GM19397 (cell line): Measurements from ENCODE around the gene MBOAT7.
"Not testable (repeated sequence)": the region's sequence is repeated elsewhere in the genome, so short reads cannot be mapped to it uniquely, and the experiment has no call there.

ENCODE experiments used
- ATAC-seq: cut with Tn5 transposase; IDR thresholded peaks from one replicate; pipeline ENCODE4 v1.9.1; 2021; ENCODE audit warnings: mild to moderate bottlenecking, moderate library complexity; ENCODE audit not compliant: unreplicated experiment

MBOAT7 gene

GRCh38 chr19:54189145-54189734 is at the start of gene MBOAT7:
TSS of gene MBOAT7 (minus strand) at chr19:54189580. CDS start at chr19:54188508, 1,072 bp downstream.
- peak; percentile 22 for ATAC-seq

GRCh38 chr19:54233941-54234340 is 44.6 kb upstream of the MBOAT7 start:
- no peak for ATAC-seq

- ATAC-seq: no peak
Observed at GRCh38 chr19:54231077-54231931, 41.9 kb upstream of the MBOAT7 start.

GRCh38 chr19:54230031-54230430 is 40.7 kb upstream of the MBOAT7 start:
- no peak for ATAC-seq

- no peak for ATAC-seq
Observed at GRCh38 chr19:54229146-54229545, 39.8 kb upstream of the MBOAT7 start.

- not testable (repeated sequence) for ATAC-seq
Observed at GRCh38 chr19:54224619-54225018, 35.2 kb upstream of the MBOAT7 start.

GRCh38 chr19:54223937-54224281 is 34.5 kb upstream of the MBOAT7 start:
- ATAC-seq: not testable (repeated sequence)

GRCh38 chr19:54223277-54223936 is 34.0 kb upstream of the MBOAT7 start:
- ATAC-seq: not testable (repeated sequence)

- ATAC-seq: not testable (repeated sequence)
Observed at GRCh38 chr19:54222474-54223276, 33.3 kb upstream of the MBOAT7 start, which contains the start of gene LILRB3. TSS of gene LILRB3 (minus strand) at chr19:54223007. CDS start at chr19:54222976, 31 bp downstream.

GRCh38 chr19:54221947-54222346 is 32.6 kb upstream of the MBOAT7 start:
- ATAC-seq: not testable (repeated sequence)

GRCh38 chr19:54219702-54220101 is 30.3 kb upstream of the MBOAT7 start:
- not testable (repeated sequence) for ATAC-seq

- ATAC-seq: no peak
Observed at GRCh38 chr19:54218960-54219661, 29.7 kb upstream of the MBOAT7 start.

GRCh38 chr19:54218259-54218658 is 28.9 kb upstream of the MBOAT7 start:
- ATAC-seq: no peak

GRCh38 chr19:54217517-54218247 is 28.3 kb upstream of the MBOAT7 start:
- ATAC-seq: not testable (repeated sequence)

- ATAC-seq: no peak
Observed at GRCh38 chr19:54216869-54217268, 27.5 kb upstream of the MBOAT7 start.

- ATAC-seq: not testable (repeated sequence)
Observed at GRCh38 chr19:54214734-54215133, 25.4 kb upstream of the MBOAT7 start.

GRCh38 chr19:54214217-54214616 is 24.8 kb upstream of the MBOAT7 start:
- not testable (repeated sequence) for ATAC-seq

GRCh38 chr19:54211235-54211634 is 21.9 kb upstream of the MBOAT7 start:
- no peak for ATAC-seq

GRCh38 chr19:54209811-54210494 is 20.6 kb upstream of the MBOAT7 start:
- no peak for ATAC-seq
